SW480 (cell line): ENCODE data around the gene CCDC30.
"Not testable (repeated sequence)": the region's sequence is repeated elsewhere in the genome, so short reads cannot be mapped to it uniquely, and the experiment has no call there.

Experiments used
- DNase-seq: peaks from one replicate; pipeline ENCODE4 v3.0.0-alpha.2; 2016; ENCODE audit warnings: low spot score

CCDC30 gene

GRCh38 chr1:42453386-42453785 is 9.7 kb upstream of the CCDC30 start:
- no peak for DNase-seq

- no peak for DNase-seq
These were observed 8.7 kb upstream of the CCDC30 start for GRCh38 chr1:42454403-42454802.

GRCh38 chr1:42456010-42456753 is 6.9 kb upstream of the CCDC30 start, which contains the start of the genes PPCS and ZMYND12:
PPCS (plus strand) TSS chr1:42456543; CDS start chr1:42456566, 23 bp downstream.
ZMYND12 (minus strand) TSS chr1:42456022; CDS start chr1:42455997, 25 bp downstream.
- DNase-seq: peak; percentile 80

- DNase-seq: peak; percentile 42
These were observed 6.4 kb upstream of the CCDC30 start for GRCh38 chr1:42456754-42457089.

GRCh38 chr1:42461196-42461595 is 1.9 kb upstream of the CCDC30 start:
- no peak for DNase-seq

- DNase-seq: no peak
These were observed 835 bp downstream of the CCDC30 start for GRCh38 chr1:42463921-42464320.

- DNase-seq: no peak
These were observed 2.9 kb downstream of the CCDC30 start for GRCh38 chr1:42466030-42466429.

- no peak for DNase-seq
These were observed 6.6 kb downstream of the CCDC30 start for GRCh38 chr1:42469727-42470126.

GRCh38 chr1:42476605-42477004 is 13.5 kb downstream of the CCDC30 start:
- no peak for DNase-seq

GRCh38 chr1:42477354-42477753 is 14.3 kb downstream of the CCDC30 start:
- DNase-seq: not testable (repeated sequence)

- no peak for DNase-seq
These were observed 14.7 kb downstream of the CCDC30 start for GRCh38 chr1:42477775-42478174.

GRCh38 chr1:42479621-42480020 is 16.5 kb downstream of the CCDC30 start:
- DNase-seq: peak; percentile 46

- no peak for DNase-seq
These were observed 17.8 kb downstream of the CCDC30 start for GRCh38 chr1:42480921-42481320.

GRCh38 chr1:42482635-42483153 is 19.6 kb downstream of the CCDC30 start:
- no peak for DNase-seq

GRCh38 chr1:42484382-42484781 is 21.3 kb downstream of the CCDC30 start:
- DNase-seq: no peak

- DNase-seq: no peak
These were observed 27.2 kb downstream of the CCDC30 start for GRCh38 chr1:42490237-42490636.

- DNase-seq: not testable (repeated sequence)
These were observed 38.9 kb downstream of the CCDC30 start for GRCh38 chr1:42502031-42502430.

- DNase-seq: no peak
These were observed 41.5 kb downstream of the CCDC30 start for GRCh38 chr1:42504535-42505128.

- DNase-seq: no peak
These were observed 43.5 kb downstream of the CCDC30 start for GRCh38 chr1:42506576-42506975.

GRCh38 chr1:42511581-42512155 is 48.6 kb downstream of the CCDC30 start:
- DNase-seq: not testable (repeated sequence)

GRCh38 chr1:42518908-42519307 is 55.8 kb downstream of the CCDC30 start:
- no peak for DNase-seq

- DNase-seq: no peak
These were observed 60.1 kb downstream of the CCDC30 start for GRCh38 chr1:42523171-42523570.

- no peak for DNase-seq
These were observed 61.2 kb downstream of the CCDC30 start for GRCh38 chr1:42524330-42524729.
